ENCODE data around the gene KLC4.
"Not testable (repeated sequence)": the region's sequence is repeated elsewhere in the genome, so short reads cannot be mapped to it uniquely, and the experiment has no call there.

The KLC4 gene

GRCh38 chr6:43115365-43115764 is 55.9 kb downstream of the KLC4 start:
- peak; percentile 66 for DNase-seq (ENCODE audit: low spot score)
- POLR2A ChIA-PET (ENCODE audit: low non-redundant PET), result no interaction called here
- TF ChIP-seq CTCF (conservative IDR thresholded peaks at IDR 0.05; ENCODE audit: low read depth), result no peak
- CTCF ChIA-PET, result interaction anchor here (0.7 kb wide), 1 partner anchor 32 kb away, joined by 3 read pairs; no protein-coding TSS in a partner anchor
- peak overlapping the region; percentile 79 for H3K27ac ChIP-seq

GRCh38 chr6:43117466-43117865 is 58.0 kb downstream of the KLC4 start:
- DNase-seq (ENCODE audit: low spot score); CTCF ChIA-PET; POLR2A ChIA-PET (ENCODE audit: low non-redundant PET): not testable (repeated sequence)
- peak overlapping the region; percentile 79; the same call in 1 of the 2 replicates for H3K27ac ChIP-seq

- CTCF ChIA-PET, result no interaction called here
- TF ChIP-seq CTCF (conservative IDR thresholded peaks at IDR 0.05; ENCODE audit: low read depth), result no peak
- DNase-seq (ENCODE audit: low spot score), result no peak
- POLR2A ChIA-PET (ENCODE audit: low non-redundant PET), result no interaction called here
- H3K27ac ChIP-seq, result peak overlapping the region; percentile 40
These were observed 60.1 kb downstream of the KLC4 start for GRCh38 chr6:43119482-43119881.

GRCh38 chr6:43120101-43120763 is 60.8 kb downstream of the KLC4 start:
- ChIA-PET CTCF (interaction anchor here (0.6 to 1.8 kb wide), 2 partner anchors 23 to 33 kb away, joined by 4 to 8 read pairs; no protein-coding TSS in a partner anchor), POLR2A (ENCODE audit: low non-redundant PET) (interaction anchor here (0.6 kb wide), 1 partner anchor 52 kb away, joined by 4 read pairs; no protein-coding TSS in a partner anchor)
- no peak for TF ChIP-seq CTCF (conservative IDR thresholded peaks at IDR 0.05; ENCODE audit: low read depth)
- H3K27ac ChIP-seq, result peak overlapping the region; percentile 87
- no peak for DNase-seq (ENCODE audit: low spot score)

- ChIA-PET POLR2A (ENCODE audit: low non-redundant PET) (interaction anchor here (0.6 kb wide), 2 partner anchors 53 to 242 kb away, joined by 4 to 5 read pairs; partner anchors contain the start of gene RPL7L1), CTCF (interaction anchor here (0.6 to 1.8 kb wide), 4 partner anchors 22 to 142 kb away, joined by 3 to 8 read pairs (median 4); no protein-coding TSS in a partner anchor)
- DNase-seq (ENCODE audit: low spot score), result peak; percentile 80
- peak overlapping the region; percentile 87 for H3K27ac ChIP-seq
- no peak for TF ChIP-seq CTCF (conservative IDR thresholded peaks at IDR 0.05; ENCODE audit: low read depth)
These were observed 61.8 kb downstream of the KLC4 start for GRCh38 chr6:43120944-43121913.

GRCh38 chr6:43122146-43122545 is 62.7 kb downstream of the KLC4 start:
- DNase-seq (ENCODE audit: low spot score), result no peak
- CTCF ChIA-PET, result interaction anchor here (0.6 to 0.7 kb wide), 2 partner anchors 64 to 373 kb away, joined by 3 to 7 read pairs; no protein-coding TSS in a partner anchor
- peak overlapping the region; percentile 87 for H3K27ac ChIP-seq
- no peak for TF ChIP-seq CTCF (conservative IDR thresholded peaks at IDR 0.05; ENCODE audit: low read depth)
- POLR2A ChIA-PET (ENCODE audit: low non-redundant PET), result no interaction called here
